ENCODE data around the gene MSX1.

Gene MSX1

GRCh38 chr4:4858527-4859324 is 739 bp upstream of the MSX1 start:
- DNase-seq = peak; percentile 28

GRCh38 chr4:4859799-4860599 is 534 bp downstream of the MSX1 start:
- no peak for DNase-seq

DNA sequence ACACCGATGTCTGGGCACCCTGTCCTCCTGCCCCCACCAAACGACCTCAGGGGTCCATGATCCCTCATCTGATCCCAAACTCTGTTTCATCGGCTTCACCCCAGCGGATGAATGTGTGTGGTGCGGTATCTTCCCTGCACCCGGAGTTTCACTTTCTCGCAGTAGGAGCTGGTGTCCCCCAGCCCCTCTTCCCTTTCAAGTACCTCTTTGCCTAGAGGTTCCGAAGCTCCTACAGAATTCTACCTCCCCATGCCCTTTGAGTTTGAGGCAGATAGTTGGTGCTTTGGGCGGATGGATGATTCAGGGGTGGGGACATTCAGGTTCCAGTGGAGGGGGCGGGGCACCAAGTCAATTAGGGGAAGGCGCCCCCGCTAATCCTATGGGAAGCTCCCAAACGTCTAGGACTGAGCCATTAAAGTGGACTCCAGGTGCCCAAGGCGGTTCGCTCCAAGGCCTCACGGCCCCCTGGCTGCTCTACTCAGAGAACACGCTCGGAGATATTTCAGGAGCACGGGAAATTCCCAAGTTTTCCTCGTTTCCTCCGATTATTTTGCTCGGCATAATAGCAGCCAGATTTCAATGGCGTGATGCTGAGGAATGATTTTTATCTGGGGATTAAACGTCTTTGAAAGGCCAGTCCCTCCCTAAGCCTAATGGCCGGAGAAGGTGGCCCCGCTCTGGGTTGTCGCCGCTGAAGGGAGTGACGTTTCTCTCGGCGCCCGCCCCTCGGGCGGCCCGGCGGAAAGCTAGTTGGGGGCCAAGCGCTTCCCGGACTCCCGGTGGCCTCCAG is 1.3 kb downstream of the MSX1 start:
- DNase-seq = no peak

- DNase-seq = no peak
Observed at GRCh38 chr4:4861390-4862018, 2.0 kb downstream of the MSX1 start.

DNA sequence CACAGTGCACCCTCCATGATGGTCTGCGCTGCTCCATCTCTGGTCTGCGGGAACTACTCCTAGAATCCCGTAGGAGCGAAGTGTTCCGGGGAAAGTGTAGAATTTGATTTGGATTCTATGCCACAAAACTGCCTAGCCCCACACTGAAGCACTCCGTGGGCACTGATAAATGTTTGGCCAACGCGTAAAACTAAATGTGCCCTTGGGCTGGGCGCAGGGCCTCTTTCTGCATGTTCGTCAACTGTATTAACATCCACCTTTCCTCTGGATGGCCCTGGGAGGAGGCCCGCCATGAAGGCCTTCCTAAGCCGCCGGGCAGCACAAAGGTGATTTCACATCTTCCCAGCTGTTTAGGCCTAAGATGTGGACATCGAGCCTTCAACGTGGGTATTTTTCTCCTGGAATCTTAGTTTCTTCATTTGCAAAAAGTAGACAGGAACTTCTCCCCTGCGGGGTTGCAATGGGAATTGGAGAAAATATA is 2.6 kb downstream of the MSX1 start:
- DNase-seq = no peak

DNA sequence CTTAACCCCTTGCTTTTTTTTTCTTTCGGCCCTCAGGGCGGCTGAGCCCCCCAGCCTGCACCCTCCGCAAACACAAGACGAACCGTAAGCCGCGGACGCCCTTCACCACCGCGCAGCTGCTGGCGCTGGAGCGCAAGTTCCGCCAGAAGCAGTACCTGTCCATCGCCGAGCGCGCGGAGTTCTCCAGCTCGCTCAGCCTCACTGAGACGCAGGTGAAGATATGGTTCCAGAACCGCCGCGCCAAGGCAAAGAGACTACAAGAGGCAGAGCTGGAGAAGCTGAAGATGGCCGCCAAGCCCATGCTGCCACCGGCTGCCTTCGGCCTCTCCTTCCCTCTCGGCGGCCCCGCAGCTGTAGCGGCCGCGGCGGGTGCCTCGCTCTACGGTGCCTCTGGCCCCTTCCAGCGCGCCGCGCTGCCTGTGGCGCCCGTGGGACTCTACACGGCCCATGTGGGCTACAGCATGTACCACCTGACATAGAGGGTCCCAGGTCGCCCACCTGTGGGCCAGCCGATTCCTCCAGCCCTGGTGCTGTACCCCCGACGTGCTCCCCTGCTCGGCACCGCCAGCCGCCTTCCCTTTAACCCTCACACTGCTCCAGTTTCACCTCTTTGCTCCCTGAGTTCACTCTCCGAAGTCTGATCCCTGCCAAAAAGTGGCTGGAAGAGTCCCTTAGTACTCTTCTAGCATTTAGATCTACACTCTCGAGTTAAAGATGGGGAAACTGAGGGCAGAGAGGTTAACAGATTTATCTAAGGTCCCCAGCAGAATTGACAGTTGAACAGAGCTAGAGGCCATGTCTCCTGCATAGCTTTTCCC is 3.4 kb downstream of the MSX1 start:
- DNase-seq = no peak

- no peak for DNase-seq
Observed at GRCh38 chr4:4864443-4864939, 5.0 kb downstream of the MSX1 start.

- no peak for DNase-seq
Observed at GRCh38 chr4:4864940-4865704, 5.7 kb downstream of the MSX1 start.

GRCh38 chr4:4865705-4866123 is 6.2 kb downstream of the MSX1 start:
- no peak for DNase-seq

DNA sequence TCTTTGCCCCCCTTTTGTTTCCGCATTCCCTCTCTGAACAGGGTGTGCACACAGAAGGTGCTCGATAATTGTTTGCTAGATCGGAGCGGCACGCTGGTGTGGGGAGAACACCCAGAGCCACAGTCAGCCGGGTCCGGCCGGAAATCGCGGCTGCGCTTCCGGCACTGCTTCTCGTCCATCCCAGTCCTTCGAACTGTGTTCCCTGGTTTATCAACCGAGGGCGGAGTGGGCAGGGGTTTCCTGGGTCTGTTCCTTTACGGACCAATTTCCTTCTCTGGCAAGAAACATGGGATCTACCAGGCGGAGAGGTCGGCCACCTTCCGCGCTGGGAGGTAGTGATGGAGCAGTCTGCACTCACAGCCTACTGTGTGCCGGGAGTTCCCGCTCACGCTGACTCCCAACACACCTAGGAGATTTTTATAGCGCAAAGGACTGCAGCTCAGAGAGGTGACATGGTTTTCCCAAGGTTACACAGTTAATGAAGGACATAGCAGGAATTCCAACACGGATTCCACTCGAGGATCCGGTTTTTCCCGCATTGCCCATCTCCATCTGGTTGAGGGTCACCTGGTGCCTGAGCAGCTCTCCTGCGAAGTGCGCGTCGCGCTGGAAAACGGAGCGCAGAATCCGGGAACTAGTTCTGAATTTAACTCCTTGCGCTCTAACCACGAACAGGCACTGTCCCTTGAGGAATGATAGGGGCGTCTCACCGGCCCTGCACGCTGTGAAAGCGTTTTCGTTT is 6.8 kb downstream of the MSX1 start:
- no peak for DNase-seq

DNA sequence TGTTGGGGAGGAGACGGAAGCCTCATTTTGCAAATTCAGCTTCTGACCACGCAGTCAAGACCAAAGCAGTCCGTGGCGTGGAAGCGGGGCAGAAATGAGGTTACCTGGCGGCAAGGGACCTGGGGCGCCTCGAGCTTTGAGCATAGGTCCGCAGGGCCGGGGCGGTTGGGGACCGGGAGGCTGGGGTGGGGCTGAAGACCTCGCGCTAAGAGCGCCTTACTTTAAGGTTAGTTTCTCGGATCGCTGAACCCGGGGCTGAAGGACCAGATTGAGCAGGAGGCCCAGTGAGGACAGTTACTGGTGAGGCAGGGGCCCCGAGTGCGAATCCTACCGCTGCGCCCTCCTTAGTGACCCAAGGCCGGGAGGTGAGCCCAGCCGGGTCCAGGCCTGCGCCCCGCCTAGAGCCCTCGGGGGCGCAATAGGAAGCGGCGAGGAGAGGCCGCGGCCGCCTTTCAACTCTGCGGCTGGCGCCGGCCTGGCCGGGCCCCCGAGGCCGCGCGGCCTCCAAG is 7.5 kb downstream of the MSX1 start:
- DNase-seq = no peak

DNA sequence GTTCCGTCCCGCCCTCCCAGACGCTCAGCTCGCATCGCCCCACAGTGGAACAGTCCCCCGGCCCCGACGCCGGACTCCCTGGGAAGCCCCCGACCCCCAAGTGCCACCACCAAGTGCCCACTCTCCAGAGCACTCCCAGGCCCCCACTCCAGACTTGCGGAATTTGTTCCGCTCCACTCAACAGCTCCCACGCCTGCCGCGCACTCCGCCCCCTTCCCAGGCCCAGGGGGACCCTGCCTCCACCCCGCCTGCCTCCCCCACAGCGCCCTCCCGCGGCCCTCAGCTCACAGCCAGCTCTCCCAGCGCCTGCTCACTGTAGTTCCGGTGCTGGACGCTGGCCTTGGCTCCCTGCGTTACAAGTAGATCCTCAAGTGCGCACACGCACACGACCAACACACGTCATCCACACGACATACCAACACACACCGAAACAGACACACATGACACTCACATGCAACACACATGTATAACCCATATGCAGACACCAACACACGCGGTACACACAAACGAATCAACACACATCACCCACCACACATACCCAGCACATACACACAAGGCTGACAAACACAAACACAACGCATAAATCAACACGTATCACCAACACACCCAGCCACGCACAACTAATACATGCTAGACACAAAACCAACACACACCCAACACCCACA is 8.0 kb downstream of the MSX1 start:
- DNase-seq = no peak

DNA sequence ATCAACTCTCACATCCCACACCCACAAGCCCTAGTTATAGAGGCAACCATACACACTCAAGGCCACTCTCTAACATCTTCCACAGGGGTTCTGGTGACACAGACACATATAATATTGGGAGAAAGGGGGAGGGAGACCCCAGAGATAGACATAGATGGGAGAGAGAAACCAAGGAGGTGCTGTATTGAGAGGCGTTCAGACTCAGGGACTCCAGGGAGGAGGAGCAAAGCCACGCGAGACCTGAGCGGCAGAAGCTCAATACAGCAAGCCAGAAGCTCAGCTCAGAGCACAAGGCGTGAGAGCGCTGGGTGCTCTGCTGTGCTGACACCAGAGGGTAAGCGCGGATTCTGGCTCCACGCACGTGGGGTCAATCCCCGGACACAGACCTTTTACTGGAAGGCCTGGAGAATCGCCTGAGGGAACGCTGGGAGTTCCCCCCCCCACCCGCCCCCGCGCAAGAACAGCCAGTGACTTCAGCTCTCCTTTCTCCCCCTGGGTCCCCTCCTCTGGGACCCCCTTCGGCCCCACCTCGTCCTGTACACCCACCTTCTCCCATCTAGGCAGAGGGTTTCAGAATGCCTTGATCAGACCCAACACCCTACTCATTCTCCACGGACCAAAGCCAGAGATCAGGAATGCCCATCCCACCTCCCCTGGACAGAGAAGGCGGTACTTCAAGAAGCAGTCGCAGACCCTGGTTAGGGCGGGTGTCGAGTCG is 8.7 kb downstream of the MSX1 start:
- DNase-seq = no peak

DNA sequence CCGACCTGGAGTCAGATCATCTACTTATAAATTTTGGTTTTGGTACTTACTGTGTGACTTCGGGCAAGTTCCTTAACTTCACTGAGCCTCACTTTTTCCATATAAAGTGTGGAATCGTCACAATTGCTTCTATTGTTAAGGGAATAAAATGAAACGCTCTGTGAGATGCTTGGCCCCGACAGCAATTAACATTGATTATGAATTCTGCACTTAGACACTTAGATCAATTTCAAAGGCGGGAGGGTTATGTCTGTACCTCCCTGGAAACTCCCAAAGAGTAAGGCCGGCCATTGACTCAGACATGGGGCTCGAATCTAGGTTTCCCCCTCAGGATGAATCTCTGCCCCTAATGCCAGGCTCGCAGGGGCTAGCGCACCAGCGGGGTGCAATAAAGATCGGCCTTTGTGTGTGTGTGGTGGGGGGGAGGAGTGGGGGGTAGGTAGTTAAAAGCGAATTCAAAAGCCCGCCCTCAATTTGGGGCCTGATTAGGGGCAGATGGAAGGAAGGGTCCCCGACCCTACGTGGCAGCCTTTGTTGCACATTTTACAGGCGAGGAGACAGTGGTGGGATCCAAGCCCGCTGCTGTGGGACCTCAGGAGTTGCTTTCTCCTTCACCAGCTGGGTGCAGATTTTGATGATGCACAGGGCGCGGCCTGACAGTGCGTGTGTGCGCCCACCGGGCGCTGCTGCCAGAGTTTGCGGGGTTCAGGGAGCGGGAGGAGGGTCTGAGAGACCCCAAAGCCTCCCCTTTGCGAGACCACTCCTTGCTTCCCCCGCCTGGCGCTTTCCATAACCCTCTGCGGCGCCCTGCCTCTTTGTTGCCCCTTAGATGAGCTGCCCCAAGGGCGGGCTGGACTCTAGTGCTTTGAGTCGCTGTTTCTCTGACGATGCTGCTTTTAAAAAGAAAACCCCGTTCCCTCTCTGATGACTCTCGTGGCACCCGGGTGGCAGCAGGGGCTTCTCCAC is 9.6 kb downstream of the MSX1 start:
- no peak for DNase-seq

- no peak for DNase-seq
Observed at GRCh38 chr4:4869731-4870571, 10.5 kb downstream of the MSX1 start.

GRCh38 chr4:4870576-4871241 is 11.2 kb downstream of the MSX1 start:
- no peak for DNase-seq
